ENCODE results near the gene SMU1.

DNA sequence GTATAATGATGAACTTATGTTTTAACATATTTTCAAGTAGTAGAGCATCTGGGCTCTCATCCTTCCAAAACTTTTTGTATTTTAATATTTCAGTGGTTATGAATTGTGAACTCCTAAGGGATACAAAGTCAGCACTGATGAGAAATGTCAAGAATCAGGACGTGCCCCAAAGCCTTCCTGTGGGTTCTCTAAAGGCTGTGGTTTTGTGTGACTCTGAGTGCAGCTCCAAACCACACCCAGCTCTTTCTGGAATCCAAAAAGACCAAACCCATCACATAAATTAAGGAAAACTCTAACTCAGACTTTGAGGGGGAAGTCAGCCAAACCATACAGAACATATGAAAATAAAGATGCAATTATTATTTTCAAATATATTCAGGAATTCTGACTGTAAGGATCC is 40.8 kb upstream of the SMU1 start:
- no peak for TF ChIP-seq POLR2A (IDR thresholded peaks at IDR 0.05; ENCODE audit: low read depth, low read length)
- TF ChIP-seq TAF1 (IDR thresholded peaks at IDR 0.05; ENCODE audit: low read depth, low read length) = no peak
- TF ChIP-seq POLR2AphosphoS5 (IDR thresholded peaks at IDR 0.05; ENCODE audit: low read depth, low read length) = no peak
- no peak for TF ChIP-seq SPI1 (IDR thresholded peaks at IDR 0.05; ENCODE audit: low read depth, low read length)
